Measurements from ENCODE around the gene MSANTD2.

Gene MSANTD2

GRCh38 chr11:124807660-124808270 is 7.6 kb upstream of the MSANTD2 start:
- H3K9me3 Mint-ChIP-seq = no peaks in the 10 kb centered on the region
- no peak overlapping the region for H3K4me3 Mint-ChIP-seq
- peaks cover 0 to 25% of the 10 kb centered on the region in 2 donors for H3K27me3 Mint-ChIP-seq
- ATAC-seq (replicated peaks) = no peak
- H3K27ac Mint-ChIP-seq = no peak overlapping the region
- no peaks in the 10 kb centered on the region for H3K36me3 Mint-ChIP-seq (ENCODE audit: insufficient read depth)
- DNase-seq = no peak
- no peaks in the 10 kb centered on the region for H3K4me1 Mint-ChIP-seq (ENCODE audit: low read depth in 2 of 2)

GRCh38 chr11:124807201-124807600 is 7.0 kb upstream of the MSANTD2 start:
- DNase-seq = no peak
- H3K36me3 Mint-ChIP-seq (ENCODE audit: insufficient read depth) = no peaks in the 10 kb centered on the region
- no peak overlapping the region for H3K27ac Mint-ChIP-seq
- H3K27me3 Mint-ChIP-seq = peaks cover 0 to 19% of the 10 kb centered on the region in 2 donors
- no peak overlapping the region for H3K4me3 Mint-ChIP-seq
- no peaks in the 10 kb centered on the region for H3K4me1 Mint-ChIP-seq (ENCODE audit: low read depth in 2 of 2)
- H3K9me3 Mint-ChIP-seq = no peaks in the 10 kb centered on the region
- no peak for ATAC-seq (replicated peaks)

GRCh38 chr11:124804884-124805283 is 4.7 kb upstream of the MSANTD2 start:
- DNase-seq (no peak), ATAC-seq (replicated peaks) (no peak)
- Mint-ChIP-seq H3K9me3 (no peaks in the 10 kb centered on the region), H3K4me1 (ENCODE audit: low read depth in 2 of 2) (peaks cover 4 to 6% of the 10 kb centered on the region in 2 donors), H3K4me3 (no peak overlapping the region), H3K27ac (no peak overlapping the region), H3K36me3 (ENCODE audit: insufficient read depth) (no peaks in the 10 kb centered on the region), H3K27me3 (peaks cover 0 to 8% of the 10 kb centered on the region in 2 donors)

- H3K4me3 Mint-ChIP-seq = peak overlapping the region in 1 of 2 donors; percentile 43
- peak overlapping the region in 1 of 2 donors; percentile 96 for H3K27ac Mint-ChIP-seq
- no peak for DNase-seq
- H3K36me3 Mint-ChIP-seq (ENCODE audit: insufficient read depth) = peaks cover 8% of the 10 kb centered on the region
- H3K27me3 Mint-ChIP-seq = no peaks in the 10 kb centered on the region
- ATAC-seq (replicated peaks) = no peak
- peaks cover 13 to 21% of the 10 kb centered on the region in 2 donors for H3K4me1 Mint-ChIP-seq (ENCODE audit: low read depth in 2 of 2)
- H3K9me3 Mint-ChIP-seq = no peaks in the 10 kb centered on the region
Observed at GRCh38 chr11:124801636-124802312, 1.6 kb upstream of the MSANTD2 start.

- Mint-ChIP-seq H3K4me1 (ENCODE audit: low read depth in 2 of 2) (peaks cover 13 to 21% of the 10 kb centered on the region in 2 donors), H3K9me3 (no peaks in the 10 kb centered on the region), H3K36me3 (ENCODE audit: insufficient read depth) (peaks cover 8% of the 10 kb centered on the region), H3K27ac (peak overlapping the region; percentile 91 to 96), H3K27me3 (no peaks in the 10 kb centered on the region), H3K4me3 (peak overlapping the region; percentile 91 to 93)
- ATAC-seq (replicated peaks) (no peak), DNase-seq (no peak)
Observed at GRCh38 chr11:124801014-124801413, 808 bp upstream of the MSANTD2 start.

GRCh38 chr11:124799348-124800225 is 619 bp downstream of the MSANTD2 start:
- ATAC-seq (replicated peaks) = peak; percentile 59
- Mint-ChIP-seq H3K27ac (peak overlapping the region; percentile 96), H3K4me1 (ENCODE audit: low read depth in 2 of 2) (peaks cover 13 to 21% of the 10 kb centered on the region in 2 donors), H3K27me3 (no peaks in the 10 kb centered on the region), H3K9me3 (no peaks in the 10 kb centered on the region), H3K4me3 (peak overlapping the region; percentile 91 to 93), H3K36me3 (ENCODE audit: insufficient read depth) (peaks cover 8% of the 10 kb centered on the region)
- peak; percentile 13 to 36 (median 30) for DNase-seq

GRCh38 chr11:124798991-124799347 is 1.2 kb downstream of the MSANTD2 start:
- peak overlapping the region; percentile 96 for H3K27ac Mint-ChIP-seq
- H3K4me3 Mint-ChIP-seq = peak overlapping the region; percentile 91 to 93
- H3K27me3 Mint-ChIP-seq = no peaks in the 10 kb centered on the region
- H3K4me1 Mint-ChIP-seq (ENCODE audit: low read depth in 2 of 2) = peaks cover 13 to 24% of the 10 kb centered on the region in 2 donors
- ATAC-seq (replicated peaks) (no peak), DNase-seq (peak in 1 of 3 experiments; percentile 1)
- peaks cover 8% of the 10 kb centered on the region for H3K36me3 Mint-ChIP-seq (ENCODE audit: insufficient read depth)
- H3K9me3 Mint-ChIP-seq = no peaks in the 10 kb centered on the region

- ATAC-seq (replicated peaks) (no peak), DNase-seq (no peak)
- Mint-ChIP-seq H3K4me3 (no peak overlapping the region), H3K27me3 (no peaks in the 10 kb centered on the region), H3K9me3 (no peaks in the 10 kb centered on the region), H3K36me3 (ENCODE audit: insufficient read depth) (peaks cover 11% of the 10 kb centered on the region), H3K4me1 (ENCODE audit: low read depth in 2 of 2) (peaks cover 23 to 41% of the 10 kb centered on the region in 2 donors), H3K27ac (no peak overlapping the region)
Observed at GRCh38 chr11:124796312-124796711, 3.9 kb downstream of the MSANTD2 start.

GRCh38 chr11:124793466-124794278 is 6.5 kb downstream of the MSANTD2 start:
- H3K36me3 Mint-ChIP-seq (ENCODE audit: insufficient read depth) = peaks cover 5% of the 10 kb centered on the region

GRCh38 chr11:124791626-124792341 is 8.4 kb downstream of the MSANTD2 start:
- Mint-ChIP-seq H3K4me3 (no peak overlapping the region), H3K9me3 (no peaks in the 10 kb centered on the region), H3K27me3 (no peaks in the 10 kb centered on the region), H3K4me1 (ENCODE audit: low read depth in 2 of 2) (peaks cover 15 to 31% of the 10 kb centered on the region in 2 donors), H3K36me3 (ENCODE audit: insufficient read depth) (peaks cover 4% of the 10 kb centered on the region), H3K27ac (no peak overlapping the region)
- ATAC-seq (replicated peaks) = no peak
- no peak for DNase-seq

More at GRCh38 chr11:124793466-124794278, 6.5 kb downstream of the MSANTD2 start:
- Mint-ChIP-seq H3K4me3 (no peak overlapping the region), H3K9me3 (no peaks in the 10 kb centered on the region), H3K4me1 (ENCODE audit: low read depth in 2 of 2) (peaks cover 18 to 39% of the 10 kb centered on the region in 2 donors), H3K27me3 (no peaks in the 10 kb centered on the region), H3K27ac (no peak overlapping the region)
- DNase-seq (peak; percentile 10 to 25 (median 13)), ATAC-seq (replicated peaks) (peak; percentile 73)

- H3K4me1 Mint-ChIP-seq (ENCODE audit: low read depth in 2 of 2) = peaks cover 19 to 32% of the 10 kb centered on the region in 2 donors
Observed at GRCh38 chr11:124788521-124788920, 11.7 kb downstream of the MSANTD2 start.

GRCh38 chr11:124784051-124784450 is 16.2 kb downstream of the MSANTD2 start:
- H3K27me3 Mint-ChIP-seq = no peaks in the 10 kb centered on the region
- no peak for ATAC-seq (replicated peaks)
- no peak for DNase-seq
- no peak overlapping the region for H3K27ac Mint-ChIP-seq
- peaks cover 4% of the 10 kb centered on the region in 2 donors for H3K4me1 Mint-ChIP-seq (ENCODE audit: low read depth in 2 of 2)
- no peak overlapping the region for H3K4me3 Mint-ChIP-seq
- H3K36me3 Mint-ChIP-seq (ENCODE audit: insufficient read depth) = no peaks in the 10 kb centered on the region
- no peaks in the 10 kb centered on the region for H3K9me3 Mint-ChIP-seq

More at GRCh38 chr11:124788521-124788920, 11.7 kb downstream of the MSANTD2 start:
- no peaks in the 10 kb centered on the region for H3K27me3 Mint-ChIP-seq
- H3K27ac Mint-ChIP-seq = no peak overlapping the region
- ATAC-seq (replicated peaks) = no peak
- peaks cover 4% of the 10 kb centered on the region for H3K36me3 Mint-ChIP-seq (ENCODE audit: insufficient read depth)
- no peak overlapping the region for H3K4me3 Mint-ChIP-seq
- DNase-seq = no peak
- no peaks in the 10 kb centered on the region for H3K9me3 Mint-ChIP-seq
